Dendritic cell treated with granulocyte-macrophage colony-stimulating factor and Interleukin-4, amounts not matched to agents 40 ng/mL and 50 ng/mL, for 4 days (primary cell): ENCODE measurements around the gene KCNMA1.
A peak's percentile ranks its signal among the peaks of the same experiment; 100 is the strongest.

Source experiments
- H3K27ac Mint-ChIP-seq: one replicate; pipeline ENCODE4 v1.8.0; 2022; ENCODE audit warnings: mild to moderate bottlenecking, mixed read lengths
- H3K27me3 Mint-ChIP-seq: one replicate; pipeline ENCODE4 v1.8.0; 2022; ENCODE audit warnings: mild to moderate bottlenecking, mixed read lengths
- H3K36me3 Mint-ChIP-seq: one replicate; pipeline ENCODE4 v1.8.0; 2022; ENCODE audit warnings: low read depth, mixed read lengths
- H3K4me1 Mint-ChIP-seq: one replicate; pipeline ENCODE4 v1.8.0; 2022; ENCODE audit warnings: low read depth, mixed read lengths
- H3K4me3 Mint-ChIP-seq: one replicate; pipeline ENCODE4 v1.8.0; 2022; ENCODE audit warnings: mild to moderate bottlenecking, moderate library complexity, mixed read lengths
- H3K9me3 Mint-ChIP-seq: one replicate; pipeline ENCODE4 v1.8.0; 2022; ENCODE audit warnings: mixed read lengths
- intact Hi-C: fragments of 100-400 bp; cut with micrococcal nuclease; formaldehyde crosslinking; loops from one replicate; pipeline ENCODE4 v1.15.0; 2022

Gene KCNMA1

GRCh38 chr10:77505431-77506334 is 131.9 kb downstream of the KCNMA1 start:
- peak overlapping the region; percentile 2 for H3K27ac Mint-ChIP-seq
- H3K27me3 Mint-ChIP-seq, result peaks cover 27% of the 10 kb centered on the region
- H3K36me3 Mint-ChIP-seq, result no peaks in the 10 kb centered on the region
- peaks cover 17% of the 10 kb centered on the region for H3K4me1 Mint-ChIP-seq
- no peak overlapping the region for H3K4me3 Mint-ChIP-seq
- no peaks in the 10 kb centered on the region for H3K9me3 Mint-ChIP-seq
- intact Hi-C loops, result no loop called here

DNA sequence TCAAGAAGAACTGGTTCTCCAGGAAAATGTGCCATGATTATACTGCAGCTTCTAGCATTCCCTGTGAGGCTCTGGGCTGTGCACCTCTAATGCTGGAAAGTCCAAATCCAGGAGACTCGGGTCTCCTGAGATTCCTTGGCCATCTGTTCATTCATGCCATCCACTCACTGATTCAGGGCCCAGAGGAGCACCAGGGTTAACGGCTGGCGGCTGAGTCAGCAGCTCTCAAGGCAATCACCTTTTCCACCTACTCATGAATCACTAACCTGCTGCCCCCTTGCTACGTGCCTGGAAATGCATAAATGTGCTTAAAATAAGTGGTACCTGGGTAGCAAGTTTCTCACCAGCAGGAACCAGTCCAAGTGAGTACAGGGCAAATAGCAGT is 132.7 kb downstream of the KCNMA1 start:
- intact Hi-C loops, result no loop called here
- H3K9me3 Mint-ChIP-seq, result no peaks in the 10 kb centered on the region

GRCh38 chr10:77504196-77504872 is 133.3 kb downstream of the KCNMA1 start:
- no peaks in the 10 kb centered on the region for H3K9me3 Mint-ChIP-seq
- H3K36me3 Mint-ChIP-seq, result no peaks in the 10 kb centered on the region
- peaks cover 17% of the 10 kb centered on the region for H3K4me1 Mint-ChIP-seq
- intact Hi-C loops, result no loop called here
- H3K27ac Mint-ChIP-seq, result no peak overlapping the region
- peaks cover 27% of the 10 kb centered on the region for H3K27me3 Mint-ChIP-seq
- no peak overlapping the region for H3K4me3 Mint-ChIP-seq

More for the DNA sequence above, 132.7 kb downstream of the KCNMA1 start:
- Mint-ChIP-seq H3K27ac (no peak overlapping the region), H3K4me1 (peaks cover 17% of the 10 kb centered on the region), H3K36me3 (no peaks in the 10 kb centered on the region), H3K4me3 (no peak overlapping the region), H3K27me3 (peaks cover 27% of the 10 kb centered on the region)

DNA sequence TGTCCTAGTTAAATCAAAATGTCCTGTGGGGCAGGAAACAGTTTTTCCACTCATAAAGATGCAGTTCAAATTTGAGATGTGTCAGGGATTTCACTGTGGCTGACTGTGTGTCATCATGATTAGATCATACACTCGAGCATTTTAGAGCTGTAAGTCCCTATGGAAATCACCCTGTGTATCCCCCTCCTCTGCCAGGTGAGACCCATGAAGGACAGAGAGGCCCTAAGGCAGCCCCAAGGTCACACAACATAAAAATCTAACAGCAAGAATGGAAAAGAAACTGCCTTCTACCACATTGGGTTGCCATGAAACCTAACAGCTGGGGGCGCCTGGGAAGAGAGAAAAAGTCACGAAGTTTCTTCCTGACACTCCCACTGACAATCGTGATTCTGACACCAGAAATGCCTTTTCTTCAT is 135.8 kb downstream of the KCNMA1 start:
- no peak overlapping the region for H3K27ac Mint-ChIP-seq
- peaks cover 34% of the 10 kb centered on the region for H3K27me3 Mint-ChIP-seq
- intact Hi-C loops, result no loop called here
- H3K4me3 Mint-ChIP-seq, result no peak overlapping the region
- peaks cover 15% of the 10 kb centered on the region for H3K4me1 Mint-ChIP-seq
- no peaks in the 10 kb centered on the region for H3K36me3 Mint-ChIP-seq
- no peaks in the 10 kb centered on the region for H3K9me3 Mint-ChIP-seq

DNA sequence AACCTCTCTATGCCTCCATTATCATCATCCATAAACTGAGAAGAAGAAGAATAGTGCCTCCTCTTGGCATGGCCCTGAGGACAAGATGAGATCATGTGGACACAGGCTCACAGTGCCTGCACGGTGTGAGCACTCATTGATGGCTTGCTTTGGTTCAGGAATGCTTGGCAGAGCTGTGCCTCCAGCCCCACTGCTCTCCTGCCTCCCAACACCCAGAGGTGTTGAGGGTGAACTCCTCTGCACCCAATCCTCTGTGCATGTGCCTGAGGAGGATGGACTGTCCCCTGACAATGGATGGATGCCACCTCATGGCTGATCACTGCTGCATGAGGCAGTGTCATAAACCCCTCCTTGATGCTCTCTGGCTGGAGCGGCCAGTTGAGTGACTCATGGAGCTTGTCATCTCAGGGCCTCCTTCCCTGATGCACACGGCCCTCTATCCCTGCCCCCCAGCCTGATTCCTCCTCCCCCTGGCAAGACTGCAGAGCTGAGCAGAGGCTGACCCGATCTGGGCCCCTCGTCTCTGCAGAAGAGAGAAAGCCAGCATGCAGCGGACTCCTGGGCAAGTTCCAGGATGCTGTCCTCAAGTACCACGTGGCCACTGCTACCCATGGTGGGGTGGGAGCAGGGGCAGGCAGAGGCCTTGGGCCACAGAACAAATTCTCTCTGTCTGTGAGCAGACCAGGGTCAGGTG is 136.3 kb downstream of the KCNMA1 start:
- H3K4me1 Mint-ChIP-seq, result peaks cover 9% of the 10 kb centered on the region

GRCh38 chr10:77500754-77501151 is 136.9 kb downstream of the KCNMA1 start:
- H3K4me1 Mint-ChIP-seq, result peaks cover 6% of the 10 kb centered on the region
- H3K9me3 Mint-ChIP-seq, result no peaks in the 10 kb centered on the region
- H3K4me3 Mint-ChIP-seq, result no peak overlapping the region
- no peak overlapping the region for H3K27ac Mint-ChIP-seq
- peaks cover 32% of the 10 kb centered on the region for H3K27me3 Mint-ChIP-seq
- no peaks in the 10 kb centered on the region for H3K36me3 Mint-ChIP-seq
- intact Hi-C loops, result no loop called here

More for the DNA sequence above, 136.3 kb downstream of the KCNMA1 start:
- Mint-ChIP-seq H3K27ac (no peak overlapping the region), H3K4me3 (no peak overlapping the region), H3K36me3 (no peaks in the 10 kb centered on the region), H3K9me3 (no peaks in the 10 kb centered on the region), H3K27me3 (peaks cover 33% of the 10 kb centered on the region)
- intact Hi-C loops, result no loop called here

DNA sequence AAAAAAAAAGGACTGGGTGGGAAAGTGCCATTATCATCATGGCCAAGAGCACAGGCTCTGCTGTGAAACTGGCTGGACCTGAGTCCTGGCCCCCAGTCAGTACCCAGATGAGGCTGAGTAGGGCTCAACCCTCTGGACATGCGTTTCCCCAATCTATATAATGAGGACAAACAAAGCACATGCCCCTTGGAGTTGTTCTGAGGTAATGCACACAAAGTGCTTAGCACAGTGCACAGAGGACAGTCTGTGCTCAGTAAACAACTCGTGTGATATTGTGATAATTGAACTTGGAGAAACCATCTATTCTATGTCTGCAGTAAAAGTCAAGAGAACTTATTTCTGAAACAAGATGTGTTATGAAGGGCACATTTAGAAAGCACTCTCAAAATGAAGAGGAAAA is 138.8 kb downstream of the KCNMA1 start:
- Mint-ChIP-seq H3K9me3 (no peaks in the 10 kb centered on the region), H3K4me1 (no peaks in the 10 kb centered on the region), H3K27ac (no peak overlapping the region), H3K27me3 (peaks cover 29% of the 10 kb centered on the region), H3K4me3 (no peak overlapping the region), H3K36me3 (no peaks in the 10 kb centered on the region)
- intact Hi-C loops, result loop anchor here (10.0 kb wide), 1 partner anchor 146 kb away; no protein-coding TSS in a partner anchor

- Mint-ChIP-seq H3K9me3 (no peaks in the 10 kb centered on the region), H3K4me1 (peaks cover 2% of the 10 kb centered on the region), H3K27ac (no peak overlapping the region), H3K36me3 (no peaks in the 10 kb centered on the region), H3K4me3 (no peak overlapping the region), H3K27me3 (peaks cover 28% of the 10 kb centered on the region)
- intact Hi-C loops, result loop anchor here (10.0 kb wide), 1 partner anchor 147 kb away; no protein-coding TSS in a partner anchor
Measured at GRCh38 chr10:77498210-77498609, 139.4 kb downstream of the KCNMA1 start.

GRCh38 chr10:77497748-77498147 is 139.9 kb downstream of the KCNMA1 start:
- H3K4me1 Mint-ChIP-seq, result peaks cover 4% of the 10 kb centered on the region
- H3K27ac Mint-ChIP-seq, result no peak overlapping the region
- peaks cover 25% of the 10 kb centered on the region for H3K27me3 Mint-ChIP-seq
- H3K36me3 Mint-ChIP-seq, result no peaks in the 10 kb centered on the region
- H3K9me3 Mint-ChIP-seq, result no peaks in the 10 kb centered on the region
- intact Hi-C loops, result loop anchor here (10.0 kb wide), 1 partner anchor 147 kb away; no protein-coding TSS in a partner anchor
- no peak overlapping the region for H3K4me3 Mint-ChIP-seq

DNA sequence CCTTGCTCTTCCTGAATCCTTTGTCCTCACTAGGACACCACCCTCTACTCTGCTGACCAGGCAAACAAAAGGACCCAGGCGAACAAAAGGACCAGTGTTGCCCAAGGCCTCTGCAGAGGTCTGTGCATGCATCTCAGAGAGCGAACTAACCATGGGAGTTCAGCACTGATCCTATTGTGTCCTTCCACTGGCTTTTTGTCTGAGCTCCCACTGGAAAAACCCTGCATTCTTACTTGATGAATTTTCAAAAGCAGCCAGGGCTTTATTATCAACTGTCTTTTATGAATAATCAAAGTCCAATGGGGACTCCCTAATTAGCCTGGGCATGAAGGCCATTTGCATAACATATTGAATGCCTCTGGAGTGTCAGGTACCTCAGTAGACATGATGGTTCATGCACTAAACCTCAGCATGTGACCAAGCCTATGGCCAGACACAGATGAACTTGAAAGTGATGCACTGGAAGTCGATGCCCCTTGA is 140.6 kb downstream of the KCNMA1 start:
- intact Hi-C loops, result loop anchor here (10.0 kb wide), 1 partner anchor 148 kb away; no protein-coding TSS in a partner anchor
- no peak overlapping the region for H3K4me3 Mint-ChIP-seq
- no peaks in the 10 kb centered on the region for H3K36me3 Mint-ChIP-seq
- peaks cover 4% of the 10 kb centered on the region for H3K4me1 Mint-ChIP-seq
- no peak overlapping the region for H3K27ac Mint-ChIP-seq
- H3K9me3 Mint-ChIP-seq, result no peaks in the 10 kb centered on the region
- H3K27me3 Mint-ChIP-seq, result peaks cover 19% of the 10 kb centered on the region

- Mint-ChIP-seq H3K9me3 (no peaks in the 10 kb centered on the region), H3K27me3 (peaks cover 15% of the 10 kb centered on the region), H3K36me3 (no peaks in the 10 kb centered on the region), H3K27ac (peak overlapping the region; percentile 12), H3K4me3 (no peak overlapping the region), H3K4me1 (peaks cover 4% of the 10 kb centered on the region)
- intact Hi-C loops, result loop anchor here (10.0 kb wide), 1 partner anchor 150 kb away; no protein-coding TSS in a partner anchor
Measured at GRCh38 chr10:77494756-77495541, 142.7 kb downstream of the KCNMA1 start.

GRCh38 chr10:77494327-77494726 is 143.3 kb downstream of the KCNMA1 start:
- intact Hi-C loops, result loop anchor here (10.0 kb wide), 1 partner anchor 150 kb away; no protein-coding TSS in a partner anchor
- no peaks in the 10 kb centered on the region for H3K36me3 Mint-ChIP-seq
- no peaks in the 10 kb centered on the region for H3K9me3 Mint-ChIP-seq
- no peak overlapping the region for H3K27ac Mint-ChIP-seq
- peaks cover 15% of the 10 kb centered on the region for H3K27me3 Mint-ChIP-seq
- H3K4me1 Mint-ChIP-seq, result peaks cover 4% of the 10 kb centered on the region
- no peak overlapping the region for H3K4me3 Mint-ChIP-seq

GRCh38 chr10:77493851-77494261 is 143.8 kb downstream of the KCNMA1 start:
- H3K27me3 Mint-ChIP-seq, result peaks cover 15% of the 10 kb centered on the region
- H3K9me3 Mint-ChIP-seq, result no peaks in the 10 kb centered on the region
- intact Hi-C loops, result loop anchor here (10.0 kb wide), 1 partner anchor 151 kb away; no protein-coding TSS in a partner anchor
- H3K36me3 Mint-ChIP-seq, result no peaks in the 10 kb centered on the region
- no peak overlapping the region for H3K27ac Mint-ChIP-seq
- H3K4me1 Mint-ChIP-seq, result peaks cover 4% of the 10 kb centered on the region
- no peak overlapping the region for H3K4me3 Mint-ChIP-seq
